ENCODE data around the gene PNPLA8.

PNPLA8 gene

GRCh38 chr7:108431099-108431498, 94.8 kb downstream of the PNPLA8 start:
- CTCF ChIA-PET: no interaction called here
- Mint-ChIP-seq H3K9me3 (no peaks in the 10 kb centered on the region), H3K36me3 (no peaks in the 10 kb centered on the region), H3K27ac (no peak overlapping the region), H3K4me3 (no peak overlapping the region), H3K27me3 (peaks cover 12% of the 10 kb centered on the region), H3K4me1 (no peaks in the 10 kb centered on the region)
- no peak for DNase-seq

- H3K27ac Mint-ChIP-seq: no peak overlapping the region
- CTCF ChIA-PET: interaction anchor here (1.2 kb wide), 1 partner anchor 10 kb away, joined by 3 read pairs; no protein-coding TSS in a partner anchor
- H3K36me3 Mint-ChIP-seq: no peaks in the 10 kb centered on the region
- H3K4me3 Mint-ChIP-seq: no peak overlapping the region
- H3K27me3 Mint-ChIP-seq: peaks cover 12% of the 10 kb centered on the region
- no peaks in the 10 kb centered on the region for H3K9me3 Mint-ChIP-seq
- H3K4me1 Mint-ChIP-seq: no peaks in the 10 kb centered on the region
- DNase-seq: no peak
Observed at GRCh38 chr7:108430664-108431063, 95.3 kb downstream of the PNPLA8 start.

- H3K36me3 Mint-ChIP-seq: no peaks in the 10 kb centered on the region
- no peaks in the 10 kb centered on the region for H3K4me1 Mint-ChIP-seq
- no peak overlapping the region for H3K27ac Mint-ChIP-seq
- no peak for DNase-seq
- CTCF ChIA-PET: no interaction called here
- peaks cover 12% of the 10 kb centered on the region for H3K27me3 Mint-ChIP-seq
- no peak overlapping the region for H3K4me3 Mint-ChIP-seq
- no peaks in the 10 kb centered on the region for H3K9me3 Mint-ChIP-seq
Observed at GRCh38 chr7:108427766-108428165, 98.2 kb downstream of the PNPLA8 start.

- Mint-ChIP-seq H3K4me3 (no peak overlapping the region), H3K9me3 (no peaks in the 10 kb centered on the region), H3K36me3 (no peaks in the 10 kb centered on the region), H3K4me1 (no peaks in the 10 kb centered on the region), H3K27ac (no peak overlapping the region), H3K27me3 (peaks cover 6% of the 10 kb centered on the region)
- CTCF ChIA-PET: no interaction called here
- DNase-seq: no peak
Observed at GRCh38 chr7:108425714-108426275, 100.1 kb downstream of the PNPLA8 start.

- Mint-ChIP-seq H3K9me3 (no peaks in the 10 kb centered on the region), H3K36me3 (no peaks in the 10 kb centered on the region), H3K27me3 (peaks cover 6% of the 10 kb centered on the region), H3K27ac (no peak overlapping the region), H3K4me1 (no peaks in the 10 kb centered on the region), H3K4me3 (no peak overlapping the region)
- CTCF ChIA-PET: interaction anchor here (0.9 to 1.4 kb wide), 4 partner anchors 9 to 31 kb away, joined by 3 to 4 read pairs (median 3); no protein-coding TSS in a partner anchor
- no peak for DNase-seq
Observed at GRCh38 chr7:108424013-108424412, 101.9 kb downstream of the PNPLA8 start.

- Mint-ChIP-seq H3K4me3 (no peak overlapping the region), H3K9me3 (no peaks in the 10 kb centered on the region), H3K36me3 (no peaks in the 10 kb centered on the region), H3K27me3 (peaks cover 6% of the 10 kb centered on the region), H3K4me1 (no peaks in the 10 kb centered on the region), H3K27ac (no peak overlapping the region)
- CTCF ChIA-PET: interaction anchor here (0.7 to 1.4 kb wide), 4 partner anchors 10 to 31 kb away, joined by 3 to 4 read pairs (median 3); no protein-coding TSS in a partner anchor
- no peak for DNase-seq
Observed at GRCh38 chr7:108423089-108423989, 102.6 kb downstream of the PNPLA8 start.

- H3K27ac Mint-ChIP-seq: no peak overlapping the region
- no peak for DNase-seq
- no peak overlapping the region for H3K4me3 Mint-ChIP-seq
- no peaks in the 10 kb centered on the region for H3K4me1 Mint-ChIP-seq
- CTCF ChIA-PET: no interaction called here
- peaks cover 3% of the 10 kb centered on the region for H3K27me3 Mint-ChIP-seq
- H3K36me3 Mint-ChIP-seq: no peaks in the 10 kb centered on the region
- H3K9me3 Mint-ChIP-seq: no peaks in the 10 kb centered on the region
Observed at GRCh38 chr7:108421720-108422331, 104.1 kb downstream of the PNPLA8 start.
